ENCODE data around the gene MPV17L2. TPM values are rescaled to one million over a fixed set of nuclear protein-coding genes. Genes with fewer than 3 reads are reported as not detected.

The MPV17L2 gene
- polyA plus RNA-seq, 12 donors: 3.2 to 5.8 (median 5.2) TPM; not detected in 2

GRCh38 chr19:18159810-18160209 is 33.2 kb upstream of the MPV17L2 start:
- DNase-seq: no peak

GRCh38 chr19:18160493-18160970 is 32.5 kb upstream of the MPV17L2 start:
- no peak for DNase-seq

- no peak for DNase-seq
Measured at GRCh38 chr19:18160971-18161635, 31.9 kb upstream of the MPV17L2 start.

GRCh38 chr19:18161636-18162002 is 31.4 kb upstream of the MPV17L2 start:
- no peak for DNase-seq

GRCh38 chr19:18164072-18164471 is 28.9 kb upstream of the MPV17L2 start:
- no peak for DNase-seq

- DNase-seq: no peak
Measured at GRCh38 chr19:18165794-18166544, 27.0 kb upstream of the MPV17L2 start.

- DNase-seq: no peak
Measured at GRCh38 chr19:18167011-18167410, 26.0 kb upstream of the MPV17L2 start.

GRCh38 chr19:18167975-18168645 is 24.9 kb upstream of the MPV17L2 start:
- DNase-seq: no peak

GRCh38 chr19:18168673-18169381 is 24.2 kb upstream of the MPV17L2 start:
- DNase-seq: no peak

GRCh38 chr19:18170714-18171255 is 22.2 kb upstream of the MPV17L2 start:
- no peak for DNase-seq

GRCh38 chr19:18171605-18172327 is 21.3 kb upstream of the MPV17L2 start:
- DNase-seq: no peak

GRCh38 chr19:18172331-18173053 is 20.5 kb upstream of the MPV17L2 start:
- no peak for DNase-seq

- no peak for DNase-seq
Measured at GRCh38 chr19:18173054-18173571, 19.9 kb upstream of the MPV17L2 start.

- DNase-seq: no peak
Measured at GRCh38 chr19:18173572-18174288, 19.3 kb upstream of the MPV17L2 start, which contains the start of gene IFI30. Gene IFI30 (plus strand): TSS chr19:18173813. CDS start chr19:18173842, 29 bp downstream.

- no peak for DNase-seq
Measured at GRCh38 chr19:18174983-18175382, 18.0 kb upstream of the MPV17L2 start.

- no peak for DNase-seq
Measured at GRCh38 chr19:18176367-18177310, 16.4 kb upstream of the MPV17L2 start.

- DNase-seq: no peak
Measured at GRCh38 chr19:18179957-18180356, 13.1 kb upstream of the MPV17L2 start.

- no peak for DNase-seq
Measured at GRCh38 chr19:18183529-18183928, 9.5 kb upstream of the MPV17L2 start.

All from muscle of arm (tissue), 12 donors.